Ishikawa (cell line): ENCODE measurements around the gene KBTBD2.

Experiments
- CREB1 ChIP-seq: IDR thresholded peaks from 2 replicates; pipeline ENCODE4 v1.6.1; 2012; ENCODE audit warnings: low read depth
- EGR1 ChIP-seq: IDR thresholded peaks from 2 replicates; pipeline ENCODE4 v1.6.1; 2012
- EP300 ChIP-seq: IDR thresholded peaks from 2 replicates; pipeline ENCODE4 v1.6.1; 2012; ENCODE audit warnings: borderline replicate concordance
- FOXM1 ChIP-seq: IDR thresholded peaks from 2 replicates; pipeline ENCODE4 v1.6.1; 2012; ENCODE audit warnings: low read depth, borderline replicate concordance
- MAX ChIP-seq: IDR thresholded peaks from 2 replicates; pipeline ENCODE4 v1.6.1; 2012
- NFIC ChIP-seq: IDR thresholded peaks from 2 replicates; pipeline ENCODE4 v1.6.1; 2012
- RAD21 ChIP-seq: IDR thresholded peaks from 2 replicates; pipeline ENCODE4 v1.6.1; 2012; ENCODE audit warnings: low read depth
- REST ChIP-seq: IDR thresholded peaks from 2 replicates; pipeline ENCODE4 v1.6.1; 2012; ENCODE audit warnings: low read depth, mild to moderate bottlenecking
- TAF1 ChIP-seq: IDR thresholded peaks from 2 replicates; pipeline ENCODE4 v1.6.1; 2012; ENCODE audit warnings: low read depth, mild to moderate bottlenecking
- TCF12 ChIP-seq: IDR thresholded peaks from 2 replicates; pipeline ENCODE4 v1.6.1; 2012; ENCODE audit warnings: low read depth
- USF1 ChIP-seq: IDR thresholded peaks from 2 replicates; pipeline ENCODE4 v1.6.1; 2012
- YY1 ChIP-seq: IDR thresholded peaks from 2 replicates; pipeline ENCODE4 v1.6.1; 2012; ENCODE audit warnings: low read depth
- ZBTB7A ChIP-seq: IDR thresholded peaks from 2 replicates; pipeline ENCODE4 v1.6.1; 2012; ENCODE audit warnings: low read depth

- TF ChIP-seq MAX (no peak), CREB1 (no peak), USF1 (no peak), ZBTB7A (no peak), TAF1 (no peak), EGR1 (no peak), RAD21 (no peak), EP300 (no peak), TCF12 (no peak), REST (no peak), YY1 (no peak), NFIC (no peak), FOXM1 (no peak)
Measured at GRCh38 chr7:32881074-32881982, 10.2 kb downstream of the KBTBD2 start.
